Mesenchymal stem cell (in vitro differentiated cells and primary cell): ENCODE results near the gene BMPR1A.

Experiments used
- DNase-seq: peaks from one replicate; pipeline ENCODE4 v3.0.0-alpha.2; 2013
- H2AFZ ChIP-seq: one replicate; pipeline ENCODE4 v1.6.1; 2013; ENCODE audit warnings: low read depth, mild to moderate bottlenecking, control low read depth, inconsistent platforms, low read length, moderate library complexity
- H2AK5ac ChIP-seq: 2 replicates; pipeline ENCODE4 v1.6.1; 2013; ENCODE audit warnings: low read length, moderate library complexity, mild to moderate bottlenecking, inconsistent platforms; ENCODE audit not compliant: severe bottlenecking
- H2BK120ac ChIP-seq: one replicate; pipeline ENCODE4 v1.6.1; 2013; ENCODE audit warnings: low read depth, mild to moderate bottlenecking, inconsistent platforms, low read length, moderate library complexity
- H2BK12ac ChIP-seq, 2 experiments: one replicate each; pipeline ENCODE4 v1.6.1; 2013; ENCODE audit warnings: inconsistent platforms in 2 of 2, low read length in 2 of 2, mild to moderate bottlenecking in 2 of 2, moderate library complexity in 2 of 2, control low read depth in 1 of 2
- H2BK15ac ChIP-seq: one replicate; pipeline ENCODE4 v1.6.1; 2013; ENCODE audit warnings: mild to moderate bottlenecking, low read depth, inconsistent platforms; ENCODE audit not compliant: poor library complexity, severe bottlenecking
- H2BK5ac ChIP-seq: 2 replicates; pipeline ENCODE4 v1.6.1; 2013; ENCODE audit warnings: low read depth, mild to moderate bottlenecking, low read length, control low read depth, inconsistent platforms; ENCODE audit not compliant: poor library complexity, severe bottlenecking
- H3K14ac ChIP-seq, 2 experiments: one replicate each; pipeline ENCODE4 v1.6.1; 2013; ENCODE audit warnings: inconsistent platforms in 2 of 2, low read length in 2 of 2, control low read depth in 1 of 2, mild to moderate bottlenecking in 1 of 2, moderate library complexity in 1 of 2
- H3K18ac ChIP-seq, 2 experiments: one replicate each; pipeline ENCODE4 v1.6.1; 2013; ENCODE audit warnings: inconsistent platforms in 2 of 2, low read length in 2 of 2, control low read depth in 1 of 2, low read depth in 1 of 2, mild to moderate bottlenecking in 1 of 2
- H3K23ac ChIP-seq, 2 experiments: one replicate each; pipeline ENCODE4 v1.6.1; 2013; ENCODE audit warnings: inconsistent platforms in 2 of 2, low read length in 2 of 2, mild to moderate bottlenecking in 2 of 2, moderate library complexity in 2 of 2, control low read depth in 1 of 2
- H3K27ac ChIP-seq: 2 replicates; pipeline ENCODE4 v1.5.1; 2013; ENCODE audit warnings: mild to moderate bottlenecking, moderate library complexity, low read length, control low read depth, inconsistent platforms; ENCODE audit not compliant: poor library complexity, severe bottlenecking
- H3K27me3 ChIP-seq, 2 experiments: 2 replicates each; pipeline versions ENCODE4 v1.6.1 to v1.7.0; 2013; ENCODE audit warnings: low read length in 2 of 2, mild to moderate bottlenecking in 2 of 2, moderate library complexity in 2 of 2, control low read depth in 1 of 2, inconsistent platforms in 1 of 2; ENCODE audit not compliant: control insufficient read depth in 1 of 2, insufficient read depth in 1 of 2
- H3K36me3 ChIP-seq, 2 experiments: 2 replicates each; pipeline versions ENCODE4 v1.6.1 to v1.7.0; 2013; ENCODE audit warnings: low read length in 2 of 2, control low read depth in 1 of 2, inconsistent platforms in 1 of 2, low read depth in 1 of 2, mild to moderate bottlenecking in 1 of 2; ENCODE audit not compliant: insufficient read depth in 2 of 2, control insufficient read depth in 1 of 2
- H3K4ac ChIP-seq, 2 experiments: one replicate each; pipeline ENCODE4 v1.6.1; 2013; ENCODE audit warnings: inconsistent platforms in 2 of 2, low read length in 2 of 2, mild to moderate bottlenecking in 2 of 2, moderate library complexity in 2 of 2, control low read depth in 1 of 2, low read depth in 1 of 2
- H3K4me1 ChIP-seq: 2 replicates; pipeline ENCODE4 v1.6.1; 2013; ENCODE audit warnings: low read depth, low read length, control low read depth; ENCODE audit not compliant: control insufficient read depth, insufficient read depth
- H3K4me2 ChIP-seq: 2 replicates; pipeline ENCODE4 v1.6.1; 2013; ENCODE audit warnings: low read length, mild to moderate bottlenecking, inconsistent platforms; ENCODE audit not compliant: poor library complexity, severe bottlenecking
- H3K4me3 ChIP-seq, 2 experiments: 2 replicates each; pipeline versions ENCODE4 v1.5.1 to v1.7.0; 2013; ENCODE audit warnings: low read length in 2 of 2, mild to moderate bottlenecking in 2 of 2, control low read depth in 1 of 2, low read depth in 1 of 2; ENCODE audit not compliant: insufficient read depth in 1 of 2
- H3K79me1 ChIP-seq: replicated peaks from 2 replicates; pipeline ENCODE4 v1.6.1; 2013; ENCODE audit warnings: mild to moderate bottlenecking, control low read depth, low read length, inconsistent platforms; ENCODE audit not compliant: poor library complexity, severe bottlenecking
- H3K9ac ChIP-seq: 2 replicates; pipeline ENCODE4 v1.7.0; 2013; ENCODE audit warnings: mild to moderate bottlenecking, low read length, moderate library complexity
- H3K9me3 ChIP-seq: 2 replicates; pipeline ENCODE4 v1.7.0; 2013; ENCODE audit warnings: mild to moderate bottlenecking, low read length; ENCODE audit not compliant: control insufficient read depth
- H4K8ac ChIP-seq: one replicate; pipeline ENCODE4 v1.6.1; 2013; ENCODE audit warnings: inconsistent platforms, mild to moderate bottlenecking, low read length, moderate library complexity
- H4K91ac ChIP-seq: one replicate; pipeline ENCODE4 v1.6.1; 2013; ENCODE audit warnings: mild to moderate bottlenecking, low read length, inconsistent platforms
- WGBS: methylation state at CpG from one replicate; pipeline ENCODE4 v1.1.7; 2013; ENCODE audit warnings: mixed read lengths; 5-methylcytosine and 5-hydroxymethylcytosine counted together

BMPR1A gene

DNA sequence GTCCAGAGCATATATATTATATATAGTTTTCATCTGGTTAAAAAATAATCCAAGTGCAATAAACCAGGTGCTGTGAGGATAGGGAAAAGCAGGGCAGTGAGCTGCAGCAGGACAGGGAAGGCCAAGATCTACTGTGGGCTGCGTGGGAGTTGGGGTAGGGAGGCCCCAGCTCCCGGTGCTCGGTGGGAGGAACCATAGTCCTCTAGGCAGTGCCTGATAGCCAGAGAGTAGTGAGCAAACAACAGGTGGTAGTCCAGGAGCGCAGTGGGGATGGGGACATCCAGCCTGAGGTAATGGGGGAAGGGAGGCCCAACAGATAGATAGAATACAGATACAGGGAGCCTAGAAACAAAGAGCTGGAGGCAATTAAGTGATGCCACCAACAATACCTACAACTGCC lies 4.1 kb upstream of the BMPR1A start:
- Histone ChIP-seq H2AK5ac (no peak overlapping the region), H3K14ac (no peak overlapping the region), H3K36me3 (no peaks in the 10 kb centered on the region), H3K4me1 (peaks cover 10% of the 10 kb centered on the region), H3K9ac (no peak overlapping the region), H4K91ac (no peak overlapping the region), H2BK15ac (no peak overlapping the region), H3K27me3 (no peaks in the 10 kb centered on the region), H3K9me3 (no peaks in the 10 kb centered on the region), H2BK12ac (no peak overlapping the region), H4K8ac (no peak overlapping the region), H3K4me3 (no peak overlapping the region), H2AFZ (no peak overlapping the region), H3K4ac (no peak overlapping the region), H3K27ac (no peak overlapping the region), H3K18ac (no peak overlapping the region), H2BK120ac (no peak overlapping the region), H3K23ac (no peak overlapping the region), H2BK5ac (no peak overlapping the region), H3K79me1 (peaks cover 16% of the 10 kb centered on the region), H3K4me2 (no peak overlapping the region)
- DNase-seq, result no peak
- 94% methylated on average over 4 of the region's 4 CpGs for WGBS

DNA sequence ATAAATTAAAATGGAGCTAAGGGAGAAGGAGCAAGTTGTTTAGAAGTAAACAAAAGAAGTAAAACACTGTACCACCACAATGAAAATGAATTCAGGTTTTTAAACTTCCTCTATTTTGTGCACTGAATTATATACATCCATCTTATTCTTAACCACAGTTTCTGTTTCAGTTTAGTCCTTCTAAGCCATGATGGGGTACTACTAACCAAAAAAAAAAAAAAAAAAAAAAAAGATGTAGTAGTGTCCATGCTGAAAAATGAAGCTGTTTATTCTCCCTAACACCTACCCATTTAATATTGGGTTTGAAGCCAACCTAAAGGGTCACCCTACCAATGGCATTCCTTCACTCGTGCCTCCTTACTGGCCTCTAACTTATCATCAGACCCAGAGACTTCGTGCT lies 3.4 kb upstream of the BMPR1A start:
- no peak overlapping the region for H2BK5ac ChIP-seq
- H3K4ac ChIP-seq, result no peak overlapping the region

DNA sequence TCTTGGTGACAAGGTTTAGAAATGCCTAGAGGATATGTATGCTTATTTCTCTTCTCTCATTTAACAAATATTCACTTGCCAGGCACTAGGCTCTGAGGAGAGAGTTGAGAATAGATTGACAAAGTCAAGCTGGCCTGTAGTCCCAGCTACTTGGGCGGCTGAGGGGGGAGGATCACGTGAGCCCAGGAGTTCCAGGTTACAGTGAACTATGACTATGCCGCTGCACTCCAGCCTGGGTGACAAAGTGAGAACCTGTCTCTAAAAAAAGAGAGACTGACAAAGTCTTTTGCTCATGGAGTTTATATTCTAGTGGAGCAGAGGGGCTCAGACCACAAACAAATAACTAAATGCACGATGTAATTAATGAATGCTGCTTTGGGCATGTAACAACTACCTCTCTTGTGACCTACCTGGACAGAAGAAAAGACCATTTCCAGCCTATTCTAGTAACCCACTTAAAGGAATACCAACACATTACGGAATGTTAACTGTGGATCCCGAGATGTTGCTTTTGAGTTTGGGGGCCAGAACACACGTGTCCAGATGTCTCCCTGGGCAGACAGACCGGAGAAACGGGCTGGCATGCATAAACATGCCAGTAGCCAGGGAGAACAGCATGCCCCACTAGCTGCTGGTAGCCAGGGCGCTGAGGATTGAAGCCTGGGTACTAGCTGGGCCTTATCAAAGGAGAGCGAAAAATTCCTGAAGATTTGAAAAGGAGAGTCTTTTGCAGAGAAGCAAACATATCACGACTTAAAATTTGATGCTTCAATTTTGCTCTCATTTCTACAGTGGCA lies 2.6 kb upstream of the BMPR1A start:
- Histone ChIP-seq H3K4ac (no peak overlapping the region), H4K91ac (no peak overlapping the region), H3K9me3 (no peaks in the 10 kb centered on the region), H3K4me3 (no peak overlapping the region), H2BK15ac (no peak overlapping the region), H3K14ac (no peak overlapping the region), H3K23ac (no peak overlapping the region), H2AK5ac (no peak overlapping the region), H3K27me3 (no peaks in the 10 kb centered on the region), H3K4me1 (peaks cover 10% of the 10 kb centered on the region), H3K79me1 (peaks cover 16% of the 10 kb centered on the region), H2BK12ac (no peak overlapping the region), H3K36me3 (no peaks in the 10 kb centered on the region), H4K8ac (no peak overlapping the region), H3K4me2 (no peak overlapping the region), H3K27ac (no peak overlapping the region), H2BK120ac (no peak overlapping the region), H3K18ac (no peak overlapping the region), H2BK5ac (no peak overlapping the region), H3K9ac (no peak overlapping the region), H2AFZ (no peak overlapping the region)
- no peak for DNase-seq
- WGBS, result 91% methylated on average over 12 of the region's 12 CpGs

More for the DNA sequence above, 3.4 kb upstream of the BMPR1A start:
- no peak overlapping the region for H3K18ac ChIP-seq
- H3K4me1 ChIP-seq, result peaks cover 10% of the 10 kb centered on the region
- no peaks in the 10 kb centered on the region for H3K36me3 ChIP-seq
- H3K27ac ChIP-seq, result no peak overlapping the region
- no peaks in the 10 kb centered on the region for H3K9me3 ChIP-seq
- no peak overlapping the region for H3K23ac ChIP-seq
- no peak for DNase-seq
- no peak overlapping the region for H4K8ac ChIP-seq
- no peak overlapping the region for H4K91ac ChIP-seq
- H2BK120ac ChIP-seq, result no peak overlapping the region
- H3K27me3 ChIP-seq, result no peaks in the 10 kb centered on the region
- H2BK12ac ChIP-seq, result no peak overlapping the region
- H2BK15ac ChIP-seq, result no peak overlapping the region
- peaks cover 16% of the 10 kb centered on the region for H3K79me1 ChIP-seq
- H2AFZ ChIP-seq, result no peak overlapping the region
- H3K4me3 ChIP-seq, result no peak overlapping the region
- H3K14ac ChIP-seq, result no peak overlapping the region
- no peak overlapping the region for H3K9ac ChIP-seq
- 100% methylated on average over 2 of the region's 2 CpGs for WGBS
- no peak overlapping the region for H3K4me2 ChIP-seq
- H2AK5ac ChIP-seq, result no peak overlapping the region

- Histone ChIP-seq H2AK5ac (no peak overlapping the region), H2BK12ac (no peak overlapping the region), H3K4me1 (peaks cover 11% of the 10 kb centered on the region), H3K4me2 (peak overlapping the region; percentile 67), H2BK15ac (no peak overlapping the region), H3K23ac (no peak overlapping the region), H3K79me1 (peaks cover 16% of the 10 kb centered on the region), H2AFZ (no peak overlapping the region), H3K27ac (peak overlapping the region; percentile 77), H3K9me3 (no peaks in the 10 kb centered on the region), H2BK5ac (no peak overlapping the region), H3K4me3 (peak overlapping the region; percentile 83 to 88), H3K14ac (no peak overlapping the region), H4K91ac (no peak overlapping the region), H3K18ac (no peak overlapping the region), H2BK120ac (no peak overlapping the region), H3K4ac (peak overlapping the region; percentile 90 to 95), H3K36me3 (no peaks in the 10 kb centered on the region), H3K27me3 (no peaks in the 10 kb centered on the region), H4K8ac (peak overlapping the region; percentile 83), H3K9ac (peak overlapping the region; percentile 99)
- no peak for DNase-seq
- under 1% methylated on average over 7 of the region's 9 CpGs for WGBS
Measured at GRCh38 chr10:86755454-86755739, 1.0 kb upstream of the BMPR1A start.
